SH-SY5Y (cell line): ENCODE data around the gene CNOT2.

ENCODE experiments used
- GATA2 ChIP-seq: IDR thresholded peaks from 2 replicates; pipeline ENCODE4 v1.6.1; 2011; ENCODE audit warnings: mild to moderate bottlenecking, low read depth, low read length
- GATA3 ChIP-seq: IDR thresholded peaks from 2 replicates; pipeline ENCODE4 v1.6.1; 2011; ENCODE audit warnings: low read depth, mild to moderate bottlenecking, low read length, moderate library complexity

- no peak for TF ChIP-seq GATA2
- TF ChIP-seq GATA3, result no peak
Observed at GRCh38 chr12:70353780-70354660, 110.8 kb downstream of the CNOT2 start.
